HG03439 (cell line): ENCODE data around the gene TUBB2A.
"Not testable (repeated sequence)": the region's sequence is repeated elsewhere in the genome, so short reads cannot be mapped to it uniquely, and the experiment has no call there.

Source experiments
- ATAC-seq: cut with Tn5 transposase; IDR thresholded peaks from one replicate; pipeline ENCODE4 v1.9.1; 2021; ENCODE audit warnings: mild to moderate bottlenecking, moderate library complexity; ENCODE audit not compliant: unreplicated experiment

Gene TUBB2A

GRCh38 chr6:3181105-3181504 is 23.8 kb upstream of the TUBB2A start:
- ATAC-seq = no peak

- ATAC-seq = not testable (repeated sequence)
These were observed 22.6 kb upstream of the TUBB2A start for GRCh38 chr6:3179945-3180344.

GRCh38 chr6:3178666-3179065 is 21.3 kb upstream of the TUBB2A start:
- not testable (repeated sequence) for ATAC-seq

- no peak for ATAC-seq
These were observed 19.4 kb upstream of the TUBB2A start for GRCh38 chr6:3176562-3177355.

GRCh38 chr6:3175715-3176402 is 18.5 kb upstream of the TUBB2A start:
- no peak for ATAC-seq

- not testable (repeated sequence) for ATAC-seq
These were observed 16.3 kb upstream of the TUBB2A start for GRCh38 chr6:3173636-3174089.

GRCh38 chr6:3172789-3173188 is 15.4 kb upstream of the TUBB2A start:
- ATAC-seq = not testable (repeated sequence)

- not testable (repeated sequence) for ATAC-seq
These were observed 14.2 kb upstream of the TUBB2A start for GRCh38 chr6:3171313-3172175.

GRCh38 chr6:3170676-3171075 is 13.3 kb upstream of the TUBB2A start:
- ATAC-seq = not testable (repeated sequence)

- ATAC-seq = not testable (repeated sequence)
These were observed 10.7 kb upstream of the TUBB2A start for GRCh38 chr6:3168046-3168445.

GRCh38 chr6:3166535-3167225 is 9.3 kb upstream of the TUBB2A start:
- ATAC-seq = not testable (repeated sequence)

GRCh38 chr6:3165631-3166534 is 8.5 kb upstream of the TUBB2A start:
- no peak for ATAC-seq

- no peak for ATAC-seq
These were observed 7.0 kb upstream of the TUBB2A start for GRCh38 chr6:3164388-3164787.

GRCh38 chr6:3163248-3163594 is 5.9 kb upstream of the TUBB2A start:
- ATAC-seq = no peak

GRCh38 chr6:3162565-3163247 is 5.4 kb upstream of the TUBB2A start:
- ATAC-seq = no peak

- ATAC-seq = no peak
These were observed 4.7 kb upstream of the TUBB2A start for GRCh38 chr6:3162067-3162497.

GRCh38 chr6:3159805-3160781 is 2.7 kb upstream of the TUBB2A start:
- ATAC-seq = no peak
